SH-SY5Y (cell line): ENCODE results near the gene KIAA1958.

Experiments
- GATA2 ChIP-seq: IDR thresholded peaks from 2 replicates; pipeline ENCODE4 v1.6.1; 2011; ENCODE audit warnings: mild to moderate bottlenecking, low read depth, low read length
- GATA3 ChIP-seq: IDR thresholded peaks from 2 replicates; pipeline ENCODE4 v1.6.1; 2011; ENCODE audit warnings: low read depth, mild to moderate bottlenecking, low read length, moderate library complexity

DNA sequence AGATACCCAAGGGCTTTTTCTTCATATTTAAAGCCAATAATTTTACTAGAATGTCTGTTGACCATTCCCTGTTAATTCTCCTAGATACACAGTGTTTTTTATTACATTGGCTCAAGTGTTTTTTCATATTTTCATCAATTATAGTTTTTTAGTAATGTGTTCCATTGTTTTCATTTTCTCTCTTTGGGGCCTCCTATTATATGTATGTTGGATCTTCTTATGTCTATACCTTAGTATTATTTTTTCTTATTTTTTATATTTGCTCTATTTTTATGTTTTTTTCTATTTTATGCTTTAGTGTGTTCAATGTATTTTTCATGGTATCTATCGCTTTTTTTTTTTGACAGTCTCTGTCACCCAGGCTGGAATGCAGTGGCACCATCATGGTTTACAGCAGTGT is 7.5 kb downstream of the KIAA1958 start:
- TF ChIP-seq GATA3 (no peak), GATA2 (no peak)
